HepG2 (cell line): ENCODE data around the gene SMPX. TPM values are rescaled to one million over a fixed set of nuclear protein-coding genes. Genes with fewer than 3 reads are reported as not detected.

Experiments used
- ATAC-seq: fragments of 200-7000 bp; cut with Tn5 transposase; 3 replicates; pipeline ENCODE4 v1.9.1; 2020; ENCODE audit warnings: mild to moderate bottlenecking, moderate library complexity
- BruUV-seq: library from RNA; stranded (reverse); fragments of 400-500 nt; replicated peaks from 2 replicates; lab custom pipeline; 2021; lab: Mats Ljungman, UMichigan
- CTCF ChIA-PET: fragments of 300-600 bp; formaldehyde crosslinking; extraction: SDS; loops from one replicate; lab custom pipeline; 2021; ENCODE audit warnings: low total read pairs, inconsistent platforms, low intra/inter-chr PET ratio; lab: Yijun Ruan, JAX
- POLR2A ChIA-PET: fragments of 350-600 bp; sonication (Branson Sonifier 250); formaldehyde crosslinking; loops from one replicate; lab custom pipeline; 2020; ENCODE audit warnings: antibody characterized with exemption, inconsistent platforms; lab: Yijun Ruan, JAX
- DNase-seq: peaks from one replicate; pipeline ENCODE4 v3.0.0-alpha.2; 2015; ENCODE audit warnings: low spot score
- FAIRE-seq: peaks from 3 replicates; lab custom pipeline; 2011; peaks lifted over from hg19 to GRCh38; lab: Jason Lieb, UNC
- H2AFZ ChIP-seq: one replicate; pipeline ENCODE4 v1.6.1; 2011; ENCODE audit warnings: low read length, inconsistent platforms
- H3K27ac ChIP-seq: fragments of 300-600 bp; 3 replicates; pipeline ENCODE4 v1.8.0; 2011; ENCODE audit warnings: mixed run types, mild to moderate bottlenecking, mixed read lengths, low read length, inconsistent platforms; ENCODE audit not compliant: insufficient read depth; ENCODE audit errors: extremely low read length
- H3K27me3 ChIP-seq, 2 experiments: fragments of 200-600 bp in 1 of 2; 2 replicates in 1 of 2; 3 replicates in 1 of 2; pipeline versions ENCODE4 v1.6.0 to v1.8.0; 2011; ENCODE audit warnings: low read length in 2 of 2, mild to moderate bottlenecking in 2 of 2, moderate library complexity in 2 of 2, inconsistent platforms in 1 of 2; ENCODE audit not compliant: insufficient read depth in 2 of 2, control insufficient read depth in 1 of 2
- H3K36me3 ChIP-seq, 2 experiments: fragments of 200-600 bp in 1 of 2; replicated peaks in 1 of 2; 2 replicates in 1 of 2; 3 replicates in 1 of 2; pipeline versions ENCODE4 v1.5.1 to v1.8.0; 2011; ENCODE audit warnings: low read length in 2 of 2, inconsistent platforms in 1 of 2; ENCODE audit not compliant: insufficient read depth in 2 of 2, control insufficient read depth in 1 of 2
- H3K4me1 ChIP-seq: 2 replicates; pipeline ENCODE4 v1.5.1; 2012; ENCODE audit warnings: low read length, inconsistent platforms; ENCODE audit not compliant: insufficient read depth
- H3K4me2 ChIP-seq: 2 replicates; pipeline ENCODE4 v1.6.0; 2011; ENCODE audit warnings: low read depth, low read length, inconsistent platforms
- H3K4me3 ChIP-seq, 3 experiments: fragments of 200-600 bp in 1 of 3; sonication (generic), shearing (Covaris generic) in 1 of 3; replicated peaks in 1 of 3; 2 replicates each; pipeline ENCODE4 v1.5.1; 2011 to 2016; ENCODE audit warnings: low read length in 3 of 3, inconsistent platforms in 2 of 3, low read depth in 2 of 3, mild to moderate bottlenecking in 2 of 3, control low read depth in 1 of 3, mixed read lengths in 1 of 3; ENCODE audit not compliant: insufficient read depth in 1 of 3
- H3K79me2 ChIP-seq: one replicate; pipeline ENCODE4 v1.6.1; 2011; ENCODE audit warnings: low read length, inconsistent platforms; ENCODE audit not compliant: insufficient read depth
- H3K9ac ChIP-seq: 2 replicates; pipeline ENCODE4 v1.6.0; 2011; ENCODE audit warnings: mild to moderate bottlenecking, low read depth, low read length, inconsistent platforms; ENCODE audit not compliant: insufficient read depth
- H3K9me3 ChIP-seq: 2 replicates; pipeline ENCODE4 v1.5.1; 2012; ENCODE audit warnings: mild to moderate bottlenecking, low read length
- H4K20me1 ChIP-seq: 2 replicates; pipeline ENCODE4 v1.6.0; 2011; ENCODE audit warnings: inconsistent platforms, mild to moderate bottlenecking, low read length, moderate library complexity; ENCODE audit not compliant: insufficient read depth
- CTCF ChIP-seq: sonication (generic); formaldehyde crosslinking; IDR thresholded peaks from 2 replicates; pipeline ENCODE4 v1.5.0; 2020; ENCODE audit warnings: mild to moderate bottlenecking, missing genetic modification reagents, moderate library complexity
- DBP ChIP-seq: sonication (generic); formaldehyde crosslinking; IDR thresholded peaks from 2 replicates; pipeline ENCODE4 v1.4.0; 2020; ENCODE audit warnings: missing genetic modification reagents; ENCODE audit errors: not compliant biosample characterization
- HINFP ChIP-seq: sonication (generic); formaldehyde crosslinking; IDR thresholded peaks from 2 replicates; pipeline ENCODE4 v1.4.0; 2020; ENCODE audit warnings: low read depth, mild to moderate bottlenecking, missing genetic modification reagents
- LCORL ChIP-seq, 2 experiments: fragments of 450-650 bp in 1 of 2; sonication (generic) in 1 of 2; formaldehyde crosslinking in 1 of 2; IDR thresholded peaks; 2 replicates each; pipeline versions ENCODE4 v1.5.0 to v1.6.1; 2017 to 2020; ENCODE audit warnings: antibody characterized with exemption in 1 of 2, missing genetic modification reagents in 1 of 2
- MEF2D ChIP-seq: sonication (generic); formaldehyde crosslinking; IDR thresholded peaks from 2 replicates; pipeline ENCODE4 v1.5.1; 2020; ENCODE audit warnings: mild to moderate bottlenecking, missing genetic modification reagents
- NAIF1 ChIP-seq: sonication (generic); formaldehyde crosslinking; IDR thresholded peaks from 2 replicates; pipeline ENCODE4 v1.5.0; 2020; ENCODE audit warnings: mild to moderate bottlenecking, missing genetic modification reagents, borderline replicate concordance
- PRDM4 ChIP-seq: sonication (generic); formaldehyde crosslinking; IDR thresholded peaks from 2 replicates; pipeline ENCODE4 v1.9.0; 2021; ENCODE audit warnings: missing genetic modification reagents, borderline replicate concordance
- ZC3H4 ChIP-seq: sonication (generic); formaldehyde crosslinking; IDR thresholded peaks from 2 replicates; pipeline ENCODE4 v1.4.0; 2020; ENCODE audit warnings: missing genetic modification reagents, borderline replicate concordance
- ZFP82 ChIP-seq: sonication (generic); formaldehyde crosslinking; IDR thresholded peaks from 2 replicates; pipeline ENCODE4 v1.5.1; 2020; ENCODE audit warnings: mild to moderate bottlenecking, missing genetic modification reagents, borderline replicate concordance
- ZNF44 ChIP-seq: sonication (generic); formaldehyde crosslinking; IDR thresholded peaks from 2 replicates; pipeline ENCODE4 v1.5.1; 2020; ENCODE audit warnings: mild to moderate bottlenecking, missing genetic modification reagents
- ZNF513 ChIP-seq: sonication (generic); formaldehyde crosslinking; conservative IDR thresholded peaks from 2 replicates; pipeline ENCODE4 v1.5.0; 2020; ENCODE audit warnings: missing genetic modification reagents
- ZNF558 ChIP-seq: sonication (generic); formaldehyde crosslinking; IDR thresholded peaks from 2 replicates; pipeline ENCODE4 v1.9.0; 2022; ENCODE audit warnings: mild to moderate bottlenecking, missing genetic modification reagents, borderline replicate concordance
- ZNF563 ChIP-seq: sonication (generic); formaldehyde crosslinking; IDR thresholded peaks from 2 replicates; pipeline ENCODE4 v1.8.0; 2022; ENCODE audit warnings: mild to moderate bottlenecking, moderate library complexity, missing genetic modification reagents
- ZNF576 ChIP-seq: sonication (generic); formaldehyde crosslinking; IDR thresholded peaks from 2 replicates; pipeline ENCODE4 v1.4.0; 2020; ENCODE audit warnings: mild to moderate bottlenecking, missing genetic modification reagents
- WGBS: methylation state at CpG from one replicate; pipeline ENCODE4 v1.1.6; 2017; ENCODE audit warnings: low lambda C conversion rate; 5-methylcytosine and 5-hydroxymethylcytosine counted together
- in situ Hi-C: cut with HindIII; loops from 2 replicates; pipeline ENCODE4 v1.10.0; 2017; ENCODE audit warnings: low pct_unique_long_range_greater_than_20kb; ENCODE audit not compliant: extremely low pct_ligation_motif_present
- intact Hi-C: fragments of 100-400 bp; cut with micrococcal nuclease; formaldehyde crosslinking; loops from one replicate; pipeline ENCODE4 v1.10.0; 2022; ENCODE audit not compliant: unreplicated experiment
- polyA plus RNA-seq, 8 experiments: library from polyadenylated mRNA; depleted of rRNA in 3 of 8; stranded (reverse) in 7 of 8; unstranded in 1 of 8; fragments of >200 nt; fragmentation: Illumina TruSeq in 4 of 8; extraction: Trizol in 4 of 8; gene quantifications; 2 replicates each; pipeline versions ENCODE4 v1.2.1 to v1.2.3, GENCODE V29; 2011 to 2016; ENCODE audit warnings: low read depth in 4 of 8, missing spikeins in 1 of 8, mixed read lengths in 1 of 8; ENCODE audit not compliant: insufficient read depth in 1 of 8
- total RNA-seq, 5 experiments: library from RNA; depleted of rRNA; stranded (reverse); fragments of >200 nt; fragmentation: Illumina TruSeq; extraction: Trizol; gene quantifications; 2 replicates each; pipeline ENCODE4 v1.2.3, GENCODE V29; 2016; ENCODE audit warnings: low read depth in 1 of 5

Gene SMPX
- total and polyA plus RNA-seq, 2 of the 13 experiments (the other 11 are each of a cell fraction or from before 2014, with no cell fraction given) = 0.95 to 1.8 TPM

- Histone ChIP-seq H3K79me2 (no peaks in the 10 kb centered on the region), H3K27ac (no peak overlapping the region), H3K4me2 (no peak overlapping the region), H3K9ac (no peak overlapping the region), H3K27me3 (no peaks in the 10 kb centered on the region), H3K4me1 (no peaks in the 10 kb centered on the region), H3K36me3 (no peaks in the 10 kb centered on the region), H2AFZ (no peak overlapping the region), H3K9me3 (no peaks in the 10 kb centered on the region), H3K4me3 (no peak overlapping the region), H4K20me1 (no peaks in the 10 kb centered on the region)
- CTCF ChIA-PET = no interaction called here
- intact Hi-C loops (no loop called here), in situ Hi-C loops (no loop called here)
- POLR2A ChIA-PET = no interaction called here
- 60% methylated on average over 3 of the region's 3 CpGs for WGBS
- DNase-seq (no peak), FAIRE-seq (no peak), ATAC-seq (no peak)
- BruUV-seq = no TSS peak
- TF ChIP-seq LCORL (IDR thresholded peaks at IDR 0.05) (no peak), LCORL (CRISPR knock-in tag; IDR thresholded peaks at IDR 0.05) (no peak), ZC3H4 (CRISPR knock-in tag) (no peak), PRDM4 (CRISPR knock-in tag) (no peak), ZFP82 (CRISPR knock-in tag) (no peak), DBP (CRISPR knock-in tag) (no peak), ZNF44 (CRISPR knock-in tag) (no peak), CTCF (CRISPR knock-in tag) (no peak), MEF2D (CRISPR knock-in tag) (no peak), ZNF563 (CRISPR knock-in tag) (no peak), HINFP (CRISPR knock-in tag) (no peak), ZNF513 (no peak), ZNF576 (CRISPR knock-in tag) (no peak), NAIF1 (CRISPR knock-in tag) (no peak), ZNF558 (CRISPR knock-in tag) (no peak)
Observed at GRCh38 chrX:21699136-21699535, 58.8 kb downstream of the SMPX start.
